GM12872 (cell line): ENCODE data around the gene ADAMTS5.

Source experiments
- CTCF ChIP-seq: IDR thresholded peaks from 3 replicates; pipeline ENCODE4 v1.5.1; 2011; ENCODE audit warnings: low read depth, mild to moderate bottlenecking, low read length, moderate library complexity; ENCODE audit not compliant: insufficient read depth

The ADAMTS5 gene

GRCh38 chr21:26916799-26917198, 50.1 kb downstream of the ADAMTS5 start:
- TF ChIP-seq CTCF, result no peak

GRCh38 chr21:26914557-26914956, 52.3 kb downstream of the ADAMTS5 start:
- TF ChIP-seq CTCF, result no peak

GRCh38 chr21:26912466-26912865, 54.4 kb downstream of the ADAMTS5 start:
- no peak for TF ChIP-seq CTCF

- no peak for TF ChIP-seq CTCF
Observed at GRCh38 chr21:26909972-26910371, 56.9 kb downstream of the ADAMTS5 start.

- no peak for TF ChIP-seq CTCF
Observed at GRCh38 chr21:26900980-26901379, 65.9 kb downstream of the ADAMTS5 start.

GRCh38 chr21:26892151-26892550, 74.7 kb downstream of the ADAMTS5 start:
- TF ChIP-seq CTCF, result no peak

- TF ChIP-seq CTCF, result no peak
Observed at GRCh38 chr21:26888931-26889330, 78.0 kb downstream of the ADAMTS5 start.

GRCh38 chr21:26888256-26888655, 78.6 kb downstream of the ADAMTS5 start:
- no peak for TF ChIP-seq CTCF
